ENCODE measurements around the gene CSMD2.

CSMD2 gene

GRCh38 chr1:33464552-33464951 lies 700.5 kb downstream of the CSMD2 start:
- no peak for DNase-seq

Data from NCI-H187 treated with DMSO at 0.1 percent for 48 hours (cell line).